Right lobe of liver (tissue), 6 donors: ENCODE data around the gene NEK9. TPM values are rescaled to one million over a fixed set of nuclear protein-coding genes. Genes with fewer than 3 reads are reported as not detected.

ENCODE experiments used
- ATAC-seq, 4 donors: fragments of 200-7000 bp; cut with Tn5 transposase; one replicate each; pipeline ENCODE4 v1.9.1; 2020; ENCODE audit warnings: mild to moderate bottlenecking in 4 of 4, moderate library complexity in 4 of 4
- DNase-seq, 3 donors: peaks; one replicate each; pipeline ENCODE4 v3.0.0-alpha.2; 2020
- H3K27ac ChIP-seq, 3 donors: fragments of 200-600 bp; one replicate each; pipeline ENCODE4 v1.8.0; 2022
- H3K27me3 ChIP-seq, 2 donors: fragments of 200-600 bp; one replicate each; pipeline ENCODE4 v1.8.0; 2022
- H3K36me3 ChIP-seq, 4 donors: fragments of 200-600 bp; sonication (generic) in 1 of 4; one replicate each; pipeline versions ENCODE4 v1.5.1 to v1.8.0; 2017 to 2022; ENCODE audit warnings: control low read depth in 1 of 4
- H3K4me1 ChIP-seq, 4 donors: fragments of 200-600 bp; sonication (generic) in 1 of 4; one replicate each; pipeline versions ENCODE4 v1.5.1 to v1.8.0; 2017 to 2022; ENCODE audit warnings: control low read depth in 1 of 4
- H3K4me3 ChIP-seq, 3 donors: fragments of 200-600 bp; one replicate each; pipeline ENCODE4 v1.8.0; 2022
- H3K9me3 ChIP-seq, 4 donors: fragments of 200-600 bp; sonication (generic) in 1 of 4; one replicate each; pipeline versions ENCODE4 v1.5.1 to v1.8.0; 2017 to 2022; ENCODE audit warnings: control low read depth in 1 of 4
- CTCF ChIP-seq, 4 donors: fragments of 200-600 bp in 3 of 4; fragments of 450-650 bp in 1 of 4; IDR thresholded peaks; one replicate each; pipeline versions ENCODE4 v1.5.1 to v1.8.0; 2016 to 2022; ENCODE audit warnings: antibody characterized with exemption in 4 of 4, mild to moderate bottlenecking in 2 of 4
- POLR2A ChIP-seq: fragments of 450-650 bp; IDR thresholded peaks from one replicate; pipeline ENCODE4 v1.6.1; 2017; ENCODE audit warnings: antibody characterized with exemption, mild to moderate bottlenecking
- WGBS: methylation state at CpG from one replicate; pipeline ENCODE4 v1.1.6; 2018; ENCODE audit warnings: low coverage, low lambda C conversion rate; ENCODE audit not compliant: insufficient coverage; ENCODE audit errors: missing lambda C conversion rate; 5-methylcytosine and 5-hydroxymethylcytosine counted together
- intact Hi-C, 2 donors: fragments of 100-400 bp; cut with DNase I; formaldehyde crosslinking; loops; one replicate each; pipeline versions ENCODE4 v1.11.2 to v1.14.1; 2022
- total RNA-seq, 6 experiments: library from RNA; depleted of rRNA in 2 of 6; stranded (reverse); fragments of >200 nt in 2 of 6; fragmentation: NEBNext Ultra II Directional in 3 of 6; extraction: Animal tissue kit (Norgen Biotek cat#: 25700) in 3 of 6; gene quantifications; one replicate each; pipeline versions ENCODE4 v1.1.0 to v1.2.4, GENCODE V29; 2016 to 2023
- donor health status: DM: no; HTN: yes; CAD: no.
- donor health status: DM: no; HTN: no; CAD: no.
- donor health status: DM: no; HTN: no; CAD: no.
- donor health status: DM: no; HTN: yes; CAD: no.
- donor health status: DM: no; HTN: yes; CAD: no.

Gene NEK9
- total RNA-seq, 6 experiments from 2014 or later = 22.2 to 56.8 (median 39.6) TPM

- WGBS = 36% methylated on average over 1 of the region's 1 CpG
- peak; percentile 24 to 56 (median 45) for ATAC-seq
Measured at GRCh38 chr14:75138492-75138891, 11.6 kb upstream of the NEK9 start.

GRCh38 chr14:75134644-75135043 lies 7.8 kb upstream of the NEK9 start:
- Histone ChIP-seq H3K4me3 (no peak overlapping the region), H3K27me3 (no peaks in the 10 kb centered on the region), H3K4me1 (peaks cover 0 to 4% (median 0%) of the 10 kb centered on the region in 4 donors), H3K9me3 (no peaks in the 10 kb centered on the region), H3K27ac (no peak overlapping the region), H3K36me3 (peaks cover 0 to 27% (median 12%) of the 10 kb centered on the region in 4 donors)
- no peak for TF ChIP-seq CTCF (IDR thresholded peaks at IDR 0.05)
- no peak for TF ChIP-seq POLR2A
- intact Hi-C loops = loop anchor here (5.0 to 10.0 kb wide), 2 partner anchors 163 to 170 kb away; no protein-coding TSS in a partner anchor
- WGBS = 72% methylated on average over 6 of the region's 6 CpGs
- DNase-seq (no peak), ATAC-seq (no peak)

More at GRCh38 chr14:75138492-75138891, 11.6 kb upstream of the NEK9 start:
- no peaks in the 10 kb centered on the region for H3K4me1 ChIP-seq
- no peaks in the 10 kb centered on the region for H3K9me3 ChIP-seq
- peak overlapping the region in 1 of 3 donors; percentile 7 for H3K27ac ChIP-seq
- no peak for TF ChIP-seq POLR2A
- no peak for TF ChIP-seq CTCF (IDR thresholded peaks at IDR 0.05)
- no peaks in the 10 kb centered on the region for H3K27me3 ChIP-seq
- intact Hi-C loops = loop anchor here in 1 of 2 donors (10.0 kb wide), 1 partner anchor 166 kb away; no protein-coding TSS in a partner anchor
- DNase-seq = no peak
- no peak overlapping the region for H3K4me3 ChIP-seq
- H3K36me3 ChIP-seq = peaks cover 0 to 24% (median 10%) of the 10 kb centered on the region in 4 donors

DNA sequence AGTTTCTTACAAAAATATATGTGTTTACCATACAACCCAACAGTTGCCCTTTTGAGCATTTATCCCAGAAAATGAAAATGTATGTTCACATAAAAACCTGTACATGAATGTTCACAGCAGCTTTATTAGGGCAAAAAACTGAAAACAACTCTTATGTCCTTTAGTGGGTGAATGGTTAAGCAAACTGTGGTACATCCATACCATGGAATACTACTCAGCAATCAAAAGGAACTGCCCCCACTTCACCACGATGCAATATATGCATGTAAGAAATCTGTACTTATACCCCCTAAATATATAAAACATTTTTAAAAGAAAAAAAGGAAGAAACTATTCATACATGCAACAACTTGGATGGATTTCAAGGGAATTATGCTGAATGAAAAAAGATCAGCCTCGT lies 6.7 kb upstream of the NEK9 start:
- Histone ChIP-seq H3K27me3 (no peaks in the 10 kb centered on the region), H3K4me3 (no peak overlapping the region), H3K36me3 (peaks cover 0 to 27% (median 12%) of the 10 kb centered on the region in 4 donors), H3K4me1 (peaks cover 0 to 4% (median 0%) of the 10 kb centered on the region in 4 donors), H3K27ac (no peak overlapping the region), H3K9me3 (no peaks in the 10 kb centered on the region)
- 64% methylated on average over 2 of the region's 2 CpGs for WGBS
- intact Hi-C loops = loop anchor here (5.0 to 10.0 kb wide), 2 partner anchors 164 to 171 kb away; no protein-coding TSS in a partner anchor
- DNase-seq = no peak
- no peak for ATAC-seq
- no peak for TF ChIP-seq POLR2A
- no peak for TF ChIP-seq CTCF (IDR thresholded peaks at IDR 0.05)

- Histone ChIP-seq H3K27ac (peak overlapping the region in 1 of 3 donors; percentile 16), H3K27me3 (no peaks in the 10 kb centered on the region), H3K4me1 (peaks cover 0 to 10% (median 0%) of the 10 kb centered on the region in 4 donors), H3K36me3 (peaks cover 0 to 27% (median 12%) of the 10 kb centered on the region in 4 donors), H3K4me3 (no peak overlapping the region), H3K9me3 (no peaks in the 10 kb centered on the region)
- DNase-seq (no peak), ATAC-seq (peak; percentile 87 to 96 (median 90))
- WGBS = 15% methylated on average over 4 of the region's 4 CpGs
- intact Hi-C loops = loop anchor here (5.0 to 10.0 kb wide), 2 partner anchors 165 to 172 kb away; no protein-coding TSS in a partner anchor
- TF ChIP-seq CTCF (IDR thresholded peaks at IDR 0.05) (peak; percentile 67 to 93 (median 70)), POLR2A (no peak)
Measured at GRCh38 chr14:75132382-75133086, 5.7 kb upstream of the NEK9 start.
